Measurements from ENCODE around the gene LRIG3. TPM values are rescaled to one million over a fixed set of nuclear protein-coding genes. Genes with fewer than 3 reads are reported as not detected.

The LRIG3 gene
- total and polyA plus RNA-seq, 9 of the 15 experiments (the other 6 are each of a cell fraction or from before 2014, with no cell fraction given), result 0.18 TPM; not detected in 8

DNA sequence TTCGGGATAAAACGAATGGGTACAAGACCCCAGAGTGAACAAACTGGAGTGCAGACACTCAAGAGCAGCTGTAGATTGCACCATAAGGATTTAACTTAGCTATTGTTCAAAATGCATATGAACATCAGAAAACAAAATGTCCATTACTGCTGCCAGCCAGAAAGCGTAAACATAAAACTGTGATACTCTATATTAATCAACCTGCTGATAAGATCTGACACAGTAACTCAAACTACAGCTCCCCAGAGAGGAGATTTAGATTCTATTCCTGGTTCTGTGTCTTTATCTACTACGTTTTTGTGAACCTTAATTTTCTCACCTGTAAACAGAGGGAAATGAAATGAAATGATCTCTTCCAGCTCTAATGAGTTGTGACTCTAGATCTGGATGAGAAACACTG lies 22.3 kb downstream of the LRIG3 start (continued):
- TF ChIP-seq, protein P1, sequence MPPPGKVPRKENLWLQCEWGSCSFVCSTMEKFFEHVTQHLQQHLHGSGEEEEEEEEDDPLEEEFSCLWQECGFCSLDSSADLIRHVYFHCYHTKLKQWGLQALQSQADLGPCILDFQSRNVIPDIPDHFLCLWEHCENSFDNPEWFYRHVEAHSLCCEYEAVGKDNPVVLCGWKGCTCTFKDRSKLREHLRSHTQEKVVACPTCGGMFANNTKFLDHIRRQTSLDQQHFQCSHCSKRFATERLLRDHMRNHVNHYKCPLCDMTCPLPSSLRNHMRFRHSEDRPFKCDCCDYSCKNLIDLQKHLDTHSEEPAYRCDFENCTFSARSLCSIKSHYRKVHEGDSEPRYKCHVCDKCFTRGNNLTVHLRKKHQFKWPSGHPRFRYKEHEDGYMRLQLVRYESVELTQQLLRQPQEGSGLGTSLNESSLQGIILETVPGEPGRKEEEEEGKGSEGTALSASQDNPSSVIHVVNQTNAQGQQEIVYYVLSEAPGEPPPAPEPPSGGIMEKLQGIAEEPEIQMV (tag; conservative IDR thresholded peaks at IDR 0.05; ENCODE audit: low read depth), result no peak

DNA sequence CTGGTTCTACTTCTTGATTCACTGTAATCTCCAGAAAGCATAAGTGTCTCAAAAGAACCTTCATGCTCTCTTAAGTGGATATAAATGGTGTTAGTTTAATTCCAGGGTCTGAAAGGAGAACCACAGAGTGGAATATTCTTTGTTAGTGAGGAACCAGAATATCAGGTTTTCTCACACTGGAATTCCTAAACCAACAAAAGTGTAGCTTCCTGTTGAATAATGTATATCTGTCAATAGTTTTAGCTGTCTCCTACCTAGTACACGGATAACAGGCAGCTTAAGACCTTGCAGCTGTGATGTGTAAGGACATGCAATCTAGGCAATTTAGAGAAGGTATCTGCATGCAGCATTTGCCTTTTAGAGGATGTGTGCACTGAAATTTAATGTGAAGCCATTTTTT lies 24.0 kb downstream of the LRIG3 start:
- no peaks in the 10 kb centered on the region for H3K9me1 ChIP-seq (ENCODE audit: control insufficient read depth, insufficient read depth, low read length)
- H3K27me3 ChIP-seq (ENCODE audit: control insufficient read depth in 2 of 2, insufficient read depth in 2 of 2, low read length in 2 of 2), result no peaks in the 10 kb centered on the region
- H3K79me2 ChIP-seq (ENCODE audit: control insufficient read depth, insufficient read depth, low read length), result no peaks in the 10 kb centered on the region
- ATAC-seq (no peak), DNase-seq (ENCODE audit: extremely low read depth in 1 of 4, low spot score in 3 of 4) (no peak), FAIRE-seq (no peak)
- H3K27ac ChIP-seq (ENCODE audit: extremely low read depth, low read depth, low read length), result no peak overlapping the region
- no peaks in the 10 kb centered on the region for H4K20me1 ChIP-seq (replicated peaks; ENCODE audit: control insufficient read depth, insufficient read depth, low read length)
- CTCF ChIA-PET (ENCODE audit: low intra/inter-chr PET ratio), result no interaction called here
- no peak overlapping the region for H3K9ac ChIP-seq (ENCODE audit: insufficient read depth in 1 of 2, low read depth in 2 of 2, low read length in 2 of 2)
- no peak overlapping the region for H3K4me3 ChIP-seq
- H3K36me3 ChIP-seq (ENCODE audit: control insufficient read depth, insufficient read depth, low read length), result no peaks in the 10 kb centered on the region
- intact Hi-C loops (cut with micrococcal nuclease), result no loop called here
- POLR2A ChIA-PET, result no interaction called here
- no peaks in the 10 kb centered on the region for H3K9me3 ChIP-seq (replicated peaks; ENCODE audit: control insufficient read depth, insufficient read depth, low read depth, low read length)
- H3K4me2 ChIP-seq (ENCODE audit: insufficient read depth, low read length), result no peak overlapping the region
- H3K4me1 ChIP-seq (replicated peaks in 1 of 2; ENCODE audit: control insufficient read depth in 2 of 2, insufficient read depth in 2 of 2, low read length in 2 of 2), result no peaks in the 10 kb centered on the region
- no TSS peak for BruUV-seq (replicated peaks)
- H2AFZ ChIP-seq (ENCODE audit: low read depth, low read length), result no peak overlapping the region
- 0% methylated on average over 1 of the region's 1 CpG for WGBS (ENCODE audit: insufficient coverage, low coverage, missing lambda C conversion rate)
- in situ Hi-C loops (cut with MboI), result no loop called here
- no peak for TF ChIP-seq PHTF2 (CRISPR knock-in tag; IDR thresholded peaks at IDR 0.05)
- no peak for TF ChIP-seq MYC (IDR thresholded peaks at IDR 0.05; ENCODE audit: low read depth, low read length)
- TF ChIP-seq MYC (CRISPR knock-in tag; IDR thresholded peaks at IDR 0.05; ENCODE audit: borderline replicate concordance, low read depth), result no peak
- no peak for TF ChIP-seq HCFC1 (IDR thresholded peaks at IDR 0.05; ENCODE audit: low read depth, low read length)
- no peak for TF ChIP-seq PYGO2 (tag; IDR thresholded peaks at IDR 0.05)
- no peak for TF ChIP-seq RFX7 (CRISPR knock-in tag; IDR thresholded peaks at IDR 0.05)
- TF ChIP-seq HIVEP1 (CRISPR knock-in tag; IDR thresholded peaks at IDR 0.05), result no peak
- TF ChIP-seq ZNF589 (CRISPR knock-in tag; IDR thresholded peaks at IDR 0.05; ENCODE audit: low read depth), result no peak
- TF ChIP-seq RAD51 (IDR thresholded peaks at IDR 0.05; ENCODE audit: borderline replicate concordance, low read depth), result no peak
- no peak for TF ChIP-seq FOXP1 (CRISPR knock-in tag; IDR thresholded peaks at IDR 0.05)
- TF ChIP-seq SMARCC2 (IDR thresholded peaks at IDR 0.05; ENCODE audit: low read depth), result no peak
- TF ChIP-seq, protein P2, sequence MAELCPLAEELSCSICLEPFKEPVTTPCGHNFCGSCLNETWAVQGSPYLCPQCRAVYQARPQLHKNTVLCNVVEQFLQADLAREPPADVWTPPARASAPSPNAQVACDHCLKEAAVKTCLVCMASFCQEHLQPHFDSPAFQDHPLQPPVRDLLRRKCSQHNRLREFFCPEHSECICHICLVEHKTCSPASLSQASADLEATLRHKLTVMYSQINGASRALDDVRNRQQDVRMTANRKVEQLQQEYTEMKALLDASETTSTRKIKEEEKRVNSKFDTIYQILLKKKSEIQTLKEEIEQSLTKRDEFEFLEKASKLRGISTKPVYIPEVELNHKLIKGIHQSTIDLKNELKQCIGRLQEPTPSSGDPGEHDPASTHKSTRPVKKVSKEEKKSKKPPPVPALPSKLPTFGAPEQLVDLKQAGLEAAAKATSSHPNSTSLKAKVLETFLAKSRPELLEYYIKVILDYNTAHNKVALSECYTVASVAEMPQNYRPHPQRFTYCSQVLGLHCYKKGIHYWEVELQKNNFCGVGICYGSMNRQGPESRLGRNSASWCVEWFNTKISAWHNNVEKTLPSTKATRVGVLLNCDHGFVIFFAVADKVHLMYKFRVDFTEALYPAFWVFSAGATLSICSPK (IDR thresholded peaks at IDR 0.05; ENCODE audit: borderline replicate concordance), result no peak
- no peak for TF ChIP-seq GTF2F1 (IDR thresholded peaks at IDR 0.05; ENCODE audit: low read depth, low read length)
- no peak for TF ChIP-seq SAP30 (IDR thresholded peaks at IDR 0.05; ENCODE audit: borderline replicate concordance, insufficient read depth, low read depth, low read length, poor library complexity, severe bottlenecking)
- TF ChIP-seq, protein P3, sequence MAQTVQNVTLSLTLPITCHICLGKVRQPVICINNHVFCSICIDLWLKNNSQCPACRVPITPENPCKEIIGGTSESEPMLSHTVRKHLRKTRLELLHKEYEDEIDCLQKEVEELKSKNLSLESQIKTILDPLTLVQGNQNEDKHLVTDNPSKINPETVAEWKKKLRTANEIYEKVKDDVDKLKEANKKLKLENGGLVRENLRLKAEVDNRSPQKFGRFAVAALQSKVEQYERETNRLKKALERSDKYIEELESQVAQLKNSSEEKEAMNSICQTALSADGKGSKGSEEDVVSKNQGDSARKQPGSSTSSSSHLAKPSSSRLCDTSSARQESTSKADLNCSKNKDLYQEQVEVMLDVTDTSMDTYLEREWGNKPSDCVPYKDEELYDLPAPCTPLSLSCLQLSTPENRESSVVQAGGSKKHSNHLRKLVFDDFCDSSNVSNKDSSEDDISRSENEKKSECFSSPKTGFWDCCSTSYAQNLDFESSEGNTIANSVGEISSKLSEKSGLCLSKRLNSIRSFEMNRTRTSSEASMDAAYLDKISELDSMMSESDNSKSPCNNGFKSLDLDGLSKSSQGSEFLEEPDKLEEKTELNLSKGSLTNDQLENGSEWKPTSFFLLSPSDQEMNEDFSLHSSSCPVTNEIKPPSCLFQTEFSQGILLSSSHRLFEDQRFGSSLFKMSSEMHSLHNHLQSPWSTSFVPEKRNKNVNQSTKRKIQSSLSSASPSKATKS (CRISPR knock-in tag; IDR thresholded peaks at IDR 0.05), result no peak
- TF ChIP-seq ZNF174 (CRISPR knock-in tag; IDR thresholded peaks at IDR 0.05), result no peak
- no peak for TF ChIP-seq SPI1 (IDR thresholded peaks at IDR 0.05; ENCODE audit: borderline replicate concordance, low read depth, low read length)

Data from K562 (cell line).